ENCODE measurements around the gene TDRD9.

DNA sequence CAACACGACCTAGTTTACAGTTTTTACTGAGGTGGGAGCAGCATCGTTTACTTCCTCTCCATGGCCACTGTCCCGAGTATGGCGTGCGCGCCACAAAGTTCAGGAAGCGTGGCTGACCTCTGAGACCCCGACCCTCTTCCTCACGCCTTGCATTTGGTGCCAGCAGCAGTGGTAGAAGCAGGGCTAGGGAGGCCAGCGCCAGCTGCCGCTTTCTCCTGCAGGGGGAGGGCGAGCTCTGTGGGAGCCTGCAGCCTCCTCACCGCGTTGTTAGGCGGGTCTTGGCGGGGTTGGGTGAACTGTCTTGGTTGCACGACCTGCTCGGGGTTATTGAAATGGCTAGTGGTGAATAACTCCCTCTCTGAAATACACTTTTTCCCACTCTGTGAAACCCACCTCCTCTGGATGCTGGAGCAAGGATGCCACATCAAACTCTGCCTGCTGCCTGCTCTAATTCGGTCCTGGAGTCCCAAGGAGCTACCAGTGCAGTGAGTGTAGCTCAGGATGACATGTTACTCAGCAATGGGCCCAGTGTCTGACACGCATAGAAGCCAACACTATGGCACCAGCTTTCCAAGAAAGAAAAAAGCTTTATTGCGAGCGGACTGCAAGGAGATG, 22.3 kb upstream of the TDRD9 start:
- TF ChIP-seq, protein P1, sequence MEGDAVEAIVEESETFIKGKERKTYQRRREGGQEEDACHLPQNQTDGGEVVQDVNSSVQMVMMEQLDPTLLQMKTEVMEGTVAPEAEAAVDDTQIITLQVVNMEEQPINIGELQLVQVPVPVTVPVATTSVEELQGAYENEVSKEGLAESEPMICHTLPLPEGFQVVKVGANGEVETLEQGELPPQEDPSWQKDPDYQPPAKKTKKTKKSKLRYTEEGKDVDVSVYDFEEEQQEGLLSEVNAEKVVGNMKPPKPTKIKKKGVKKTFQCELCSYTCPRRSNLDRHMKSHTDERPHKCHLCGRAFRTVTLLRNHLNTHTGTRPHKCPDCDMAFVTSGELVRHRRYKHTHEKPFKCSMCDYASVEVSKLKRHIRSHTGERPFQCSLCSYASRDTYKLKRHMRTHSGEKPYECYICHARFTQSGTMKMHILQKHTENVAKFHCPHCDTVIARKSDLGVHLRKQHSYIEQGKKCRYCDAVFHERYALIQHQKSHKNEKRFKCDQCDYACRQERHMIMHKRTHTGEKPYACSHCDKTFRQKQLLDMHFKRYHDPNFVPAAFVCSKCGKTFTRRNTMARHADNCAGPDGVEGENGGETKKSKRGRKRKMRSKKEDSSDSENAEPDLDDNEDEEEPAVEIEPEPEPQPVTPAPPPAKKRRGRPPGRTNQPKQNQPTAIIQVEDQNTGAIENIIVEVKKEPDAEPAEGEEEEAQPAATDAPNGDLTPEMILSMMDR (IDR thresholded peaks at IDR 0.05; ENCODE audit: poor library complexity) = no peak
- no peak for TF ChIP-seq EZH2phosphoT487 (IDR thresholded peaks at IDR 0.05; ENCODE audit: low read depth, severe bottlenecking, unreplicated experiment)

All from hepatocyte (in vitro differentiated cells).